GM18907 (cell line): Measurements from ENCODE around the gene WNT9A.
"Not testable (repeated sequence)": the region's sequence is repeated elsewhere in the genome, so short reads cannot be mapped to it uniquely, and the experiment has no call there.

ENCODE experiments used
- ATAC-seq: cut with Tn5 transposase; IDR thresholded peaks from one replicate; pipeline ENCODE4 v1.9.1; 2021; ENCODE audit warnings: mild to moderate bottlenecking, moderate library complexity; ENCODE audit not compliant: unreplicated experiment

Gene WNT9A

GRCh38 chr1:227947676-227948492 lies at the start of gene WNT9A:
TSS of gene WNT9A (minus strand) at chr1:227947932. CDS start at chr1:227947887, 45 bp downstream.
- ATAC-seq, result peak; percentile 40

GRCh38 chr1:227996187-227996950 lies 48.6 kb upstream of the WNT9A start:
- no peak for ATAC-seq

GRCh38 chr1:227994632-227995300 lies 47.0 kb upstream of the WNT9A start:
- ATAC-seq, result no peak

- no peak for ATAC-seq
Measured at GRCh38 chr1:227987181-227987580, 39.4 kb upstream of the WNT9A start.

- ATAC-seq, result not testable (repeated sequence)
Measured at GRCh38 chr1:227975583-227976283, 28.0 kb upstream of the WNT9A start.

GRCh38 chr1:227973724-227974288 lies 26.1 kb upstream of the WNT9A start:
- ATAC-seq, result not testable (repeated sequence)

- ATAC-seq, result not testable (repeated sequence)
Measured at GRCh38 chr1:227972843-227973374, 25.2 kb upstream of the WNT9A start.

GRCh38 chr1:227972283-227972679 lies 24.5 kb upstream of the WNT9A start:
- not testable (repeated sequence) for ATAC-seq

- ATAC-seq, result not testable (repeated sequence)
Measured at GRCh38 chr1:227971643-227972282, 24.0 kb upstream of the WNT9A start.

GRCh38 chr1:227971216-227971615 lies 23.5 kb upstream of the WNT9A start:
- ATAC-seq, result not testable (repeated sequence)

- not testable (repeated sequence) for ATAC-seq
Measured at GRCh38 chr1:227970076-227970995, 22.6 kb upstream of the WNT9A start.

- not testable (repeated sequence) for ATAC-seq
Measured at GRCh38 chr1:227967815-227968214, 20.1 kb upstream of the WNT9A start.

- not testable (repeated sequence) for ATAC-seq
Measured at GRCh38 chr1:227966733-227967132, 19.0 kb upstream of the WNT9A start.

GRCh38 chr1:227961651-227962466 lies 14.1 kb upstream of the WNT9A start:
- ATAC-seq, result no peak

GRCh38 chr1:227959325-227959860 lies 11.7 kb upstream of the WNT9A start:
- ATAC-seq, result no peak

GRCh38 chr1:227958617-227959324 lies 11.0 kb upstream of the WNT9A start:
- ATAC-seq, result no peak

- no peak for ATAC-seq
Measured at GRCh38 chr1:227955808-227956207, 8.1 kb upstream of the WNT9A start.
